ENCODE results near the gene USP12. TPM values are rescaled to one million over a fixed set of nuclear protein-coding genes. Genes with fewer than 3 reads are reported as not detected.
"Not testable (repeated sequence)": the region's sequence is repeated elsewhere in the genome, so short reads cannot be mapped to it uniquely, and the experiment has no call there.

The USP12 gene
- total RNA-seq, 4 donors from 2014 or later = 16.9 to 26.7 (median 22.6) TPM

DNA sequence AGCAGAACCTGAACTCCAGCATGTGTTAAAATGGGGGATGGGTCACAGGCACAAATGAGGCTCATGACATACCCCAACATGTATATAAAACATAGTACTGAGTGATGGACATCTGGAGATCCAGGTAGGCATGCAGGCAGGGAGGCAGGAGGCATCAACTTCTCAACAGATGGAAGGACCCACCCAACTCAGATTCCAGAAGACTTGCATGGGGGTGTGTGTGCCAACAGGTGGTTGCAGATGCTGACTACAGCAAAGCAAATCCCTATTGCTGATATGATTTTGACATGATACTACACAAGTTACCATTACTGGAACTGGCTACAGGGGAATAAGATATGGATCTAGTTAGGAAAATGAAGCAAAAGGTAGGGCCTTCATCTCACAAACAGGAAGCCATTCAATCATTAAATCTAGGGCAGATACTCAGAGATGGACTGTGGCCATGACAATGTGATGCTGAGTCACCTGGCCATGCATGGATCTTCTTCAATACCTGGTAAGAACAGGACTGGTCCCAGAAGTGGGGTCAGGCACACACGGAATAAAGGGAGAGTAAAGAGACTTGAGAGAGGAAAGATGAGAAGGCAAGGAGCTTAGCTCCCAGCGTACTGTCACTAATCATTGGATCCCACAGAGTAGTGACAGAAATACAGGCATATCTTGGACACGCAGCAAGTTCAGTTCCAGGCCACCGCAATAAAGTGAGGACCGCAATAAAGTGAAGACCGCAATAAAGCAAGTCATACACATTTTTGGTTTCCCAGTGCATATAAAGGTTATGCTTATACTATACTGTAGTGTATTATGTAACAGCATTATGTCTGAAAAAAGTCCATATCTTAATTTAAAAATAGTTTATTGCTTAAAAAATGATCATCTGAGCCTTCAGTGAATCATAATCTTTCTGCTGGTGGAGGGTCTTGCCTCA lies 91.3 kb downstream of the USP12 start:
- no peaks in the 10 kb centered on the region for H3K27me3 ChIP-seq
- peaks cover 0 to 43% (median 6%) of the 10 kb centered on the region in 3 donors for H3K36me3 ChIP-seq
- H3K27ac ChIP-seq = no peak overlapping the region
- no peak for DNase-seq (ENCODE audit: low spot score in 2 of 2)
- peaks cover 0 to 25% (median 0%) of the 10 kb centered on the region in 4 donors for H3K4me1 ChIP-seq
- no peaks in the 10 kb centered on the region for H3K9me3 ChIP-seq
- WGBS, 2 donors = 96 to 98% methylated on average over 6 of the region's 6 CpGs
- TF ChIP-seq, protein P1, sequence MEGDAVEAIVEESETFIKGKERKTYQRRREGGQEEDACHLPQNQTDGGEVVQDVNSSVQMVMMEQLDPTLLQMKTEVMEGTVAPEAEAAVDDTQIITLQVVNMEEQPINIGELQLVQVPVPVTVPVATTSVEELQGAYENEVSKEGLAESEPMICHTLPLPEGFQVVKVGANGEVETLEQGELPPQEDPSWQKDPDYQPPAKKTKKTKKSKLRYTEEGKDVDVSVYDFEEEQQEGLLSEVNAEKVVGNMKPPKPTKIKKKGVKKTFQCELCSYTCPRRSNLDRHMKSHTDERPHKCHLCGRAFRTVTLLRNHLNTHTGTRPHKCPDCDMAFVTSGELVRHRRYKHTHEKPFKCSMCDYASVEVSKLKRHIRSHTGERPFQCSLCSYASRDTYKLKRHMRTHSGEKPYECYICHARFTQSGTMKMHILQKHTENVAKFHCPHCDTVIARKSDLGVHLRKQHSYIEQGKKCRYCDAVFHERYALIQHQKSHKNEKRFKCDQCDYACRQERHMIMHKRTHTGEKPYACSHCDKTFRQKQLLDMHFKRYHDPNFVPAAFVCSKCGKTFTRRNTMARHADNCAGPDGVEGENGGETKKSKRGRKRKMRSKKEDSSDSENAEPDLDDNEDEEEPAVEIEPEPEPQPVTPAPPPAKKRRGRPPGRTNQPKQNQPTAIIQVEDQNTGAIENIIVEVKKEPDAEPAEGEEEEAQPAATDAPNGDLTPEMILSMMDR (IDR thresholded peaks at IDR 0.05) = no peak
- TF ChIP-seq EP300 (IDR thresholded peaks at IDR 0.05) (no peak), POLR2A (IDR thresholded peaks at IDR 0.05) (no peak)
- no peak overlapping the region for H3K4me3 ChIP-seq

DNA sequence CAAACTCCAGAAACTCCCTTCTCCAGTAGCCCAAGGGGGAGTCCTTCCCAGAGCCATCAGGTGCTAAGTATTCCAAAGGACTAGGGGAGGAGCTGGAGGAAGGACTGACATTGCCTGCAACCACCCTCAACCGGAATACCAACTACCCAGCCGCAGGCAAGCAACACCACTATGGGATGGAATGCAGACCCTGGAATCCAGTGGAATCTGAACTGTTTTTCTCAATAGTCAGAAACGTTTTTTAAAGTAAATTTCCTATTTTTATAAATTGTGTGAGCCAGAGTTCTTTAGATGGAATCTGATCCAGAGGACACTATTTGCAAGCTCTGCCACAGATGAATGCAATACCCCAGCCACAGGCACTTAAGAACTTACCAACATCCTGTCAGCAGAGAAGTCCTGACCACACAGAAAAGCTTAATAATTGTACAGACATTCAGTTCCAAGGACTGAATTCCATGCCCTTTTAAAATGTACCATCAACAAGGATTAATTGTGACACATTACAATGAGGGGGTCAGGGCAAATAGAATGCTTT lies 92.1 kb downstream of the USP12 start:
- TF ChIP-seq EP300 (IDR thresholded peaks at IDR 0.05) (no peak), POLR2A (IDR thresholded peaks at IDR 0.05) (no peak)
- TF ChIP-seq, protein P1 (IDR thresholded peaks at IDR 0.05) = no peak
- Histone ChIP-seq H3K9me3 (no peaks in the 10 kb centered on the region), H3K27ac (peak overlapping the region in 1 of 4 donors; percentile 23)

DNA sequence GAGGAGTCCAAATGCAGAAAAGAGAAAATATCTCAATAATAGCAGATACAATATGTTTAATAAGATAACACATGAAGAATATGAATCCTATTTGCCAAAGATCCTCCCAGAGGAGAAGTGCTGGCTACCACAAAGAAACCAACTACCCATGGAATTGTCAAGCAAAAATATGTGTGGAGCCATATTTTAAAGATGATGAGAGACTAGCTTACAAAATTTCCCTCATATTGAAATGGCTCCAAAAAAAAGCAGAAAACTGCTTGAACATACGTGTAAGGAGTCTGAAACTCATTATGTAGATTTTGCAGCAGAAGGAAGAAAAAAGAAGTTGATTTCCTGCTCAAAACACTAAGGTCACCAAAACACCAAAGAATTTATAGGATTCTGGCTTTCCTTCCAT lies 94.2 kb downstream of the USP12 start:
- peaks cover 0 to 25% (median 0%) of the 10 kb centered on the region in 4 donors for H3K4me1 ChIP-seq
- no peak for DNase-seq (ENCODE audit: low spot score in 2 of 2)
- 48% methylated on average over 1 of the region's 1 CpG for WGBS, 2 donors

More for the DNA sequence above, 92.1 kb downstream of the USP12 start:
- WGBS, 2 donors = 61% methylated on average over 3 of the region's 3 CpGs
- peaks cover 0 to 25% (median 0%) of the 10 kb centered on the region in 4 donors for H3K4me1 ChIP-seq
- DNase-seq (ENCODE audit: low spot score in 2 of 2) = no peak
- H3K36me3 ChIP-seq = peaks cover 0 to 36% (median 4%) of the 10 kb centered on the region in 3 donors
- H3K27me3 ChIP-seq = no peaks in the 10 kb centered on the region
- H3K4me3 ChIP-seq = no peak overlapping the region

DNA sequence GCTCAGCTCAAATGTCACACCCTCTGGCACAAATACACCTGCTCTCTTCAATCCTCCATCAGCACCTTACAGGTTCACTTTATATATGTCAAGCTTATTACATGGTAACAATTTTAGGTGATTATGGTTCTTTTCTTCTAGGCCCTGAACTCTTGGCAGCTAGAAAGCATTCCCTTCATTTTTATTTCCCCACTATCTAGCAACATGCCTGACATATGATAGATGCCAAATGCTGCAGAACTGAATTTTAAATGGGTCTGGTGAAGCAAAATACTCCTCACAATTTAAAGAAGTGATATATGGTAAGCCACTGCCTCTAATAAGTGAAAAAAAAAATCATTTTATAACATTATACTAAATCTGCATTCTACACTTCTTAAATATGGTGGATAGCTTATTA lies 95.2 kb downstream of the USP12 start:
- H3K27ac ChIP-seq = no peak overlapping the region
- H3K27me3 ChIP-seq = no peaks in the 10 kb centered on the region
- no peaks in the 10 kb centered on the region for H3K9me3 ChIP-seq
- peaks cover 0 to 33% (median 0%) of the 10 kb centered on the region in 3 donors for H3K36me3 ChIP-seq
- H3K4me1 ChIP-seq = peaks cover 0 to 25% (median 0%) of the 10 kb centered on the region in 4 donors
- H3K4me3 ChIP-seq = no peak overlapping the region
- no peak for TF ChIP-seq EP300 (IDR thresholded peaks at IDR 0.05)
- TF ChIP-seq, protein P1 (IDR thresholded peaks at IDR 0.05) = no peak
- TF ChIP-seq POLR2A (IDR thresholded peaks at IDR 0.05) = no peak
- DNase-seq (ENCODE audit: low spot score in 2 of 2) = no peak

More for the DNA sequence above, 94.2 kb downstream of the USP12 start:
- Histone ChIP-seq H3K36me3 (peaks cover 0 to 43% (median 0%) of the 10 kb centered on the region in 3 donors), H3K27ac (no peak overlapping the region), H3K4me3 (no peak overlapping the region), H3K9me3 (no peaks in the 10 kb centered on the region), H3K27me3 (no peaks in the 10 kb centered on the region)
- TF ChIP-seq EP300 (IDR thresholded peaks at IDR 0.05) = no peak
- TF ChIP-seq, protein P1 (IDR thresholded peaks at IDR 0.05) = no peak
- TF ChIP-seq POLR2A (IDR thresholded peaks at IDR 0.05) = no peak

GRCh38 chr13:27073186-27073585 lies 98.4 kb downstream of the USP12 start:
- TF ChIP-seq, protein P1 (IDR thresholded peaks at IDR 0.05) = no peak
- TF ChIP-seq POLR2A (IDR thresholded peaks at IDR 0.05) (no peak), EP300 (IDR thresholded peaks at IDR 0.05) (no peak)
- Histone ChIP-seq H3K9me3 (no peaks in the 10 kb centered on the region), H3K36me3 (peaks cover 0 to 40% (median 0%) of the 10 kb centered on the region in 3 donors), H3K4me3 (no peak overlapping the region), H3K27me3 (no peaks in the 10 kb centered on the region), H3K4me1 (peaks cover 0 to 17% (median 0%) of the 10 kb centered on the region in 4 donors), H3K27ac (no peak overlapping the region)
- WGBS, 2 donors = 79 to 90% methylated on average over 1 of the region's 1 CpG
- no peak for DNase-seq (ENCODE audit: low spot score in 2 of 2)

DNA sequence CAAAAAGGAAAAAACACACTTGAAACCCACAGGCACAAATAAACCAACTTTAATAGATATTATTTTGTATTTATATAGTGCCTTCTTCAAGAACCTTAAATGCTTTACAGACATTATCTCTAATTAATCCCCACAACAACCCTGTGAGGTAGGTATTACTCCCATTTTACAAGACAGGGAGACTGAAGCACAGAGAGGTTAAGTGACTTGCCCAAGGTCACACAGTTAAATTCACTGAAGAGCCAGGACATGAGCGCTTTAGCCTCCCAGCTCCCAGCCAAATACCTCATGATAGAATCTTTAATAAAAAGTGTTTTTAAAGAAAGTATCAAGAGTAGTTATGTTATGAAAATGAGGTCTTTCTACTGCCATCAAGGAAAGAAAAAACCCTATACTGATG lies 105.5 kb downstream of the USP12 start:
- 96 to 97% methylated on average over 1 of the region's 1 CpG for WGBS, 2 donors
- H3K4me3 ChIP-seq; H3K9me3 ChIP-seq; H3K4me1 ChIP-seq; DNase-seq (ENCODE audit: low spot score in 2 of 2); H3K27me3 ChIP-seq; H3K27ac ChIP-seq: not testable (repeated sequence)
- peaks cover 0 to 31% (median 0%) of the 10 kb centered on the region in 3 donors for H3K36me3 ChIP-seq

Measured in tibial nerve (tissue), 4 donors.